ENCODE data around the gene ABCA13.

ABCA13 gene

DNA sequence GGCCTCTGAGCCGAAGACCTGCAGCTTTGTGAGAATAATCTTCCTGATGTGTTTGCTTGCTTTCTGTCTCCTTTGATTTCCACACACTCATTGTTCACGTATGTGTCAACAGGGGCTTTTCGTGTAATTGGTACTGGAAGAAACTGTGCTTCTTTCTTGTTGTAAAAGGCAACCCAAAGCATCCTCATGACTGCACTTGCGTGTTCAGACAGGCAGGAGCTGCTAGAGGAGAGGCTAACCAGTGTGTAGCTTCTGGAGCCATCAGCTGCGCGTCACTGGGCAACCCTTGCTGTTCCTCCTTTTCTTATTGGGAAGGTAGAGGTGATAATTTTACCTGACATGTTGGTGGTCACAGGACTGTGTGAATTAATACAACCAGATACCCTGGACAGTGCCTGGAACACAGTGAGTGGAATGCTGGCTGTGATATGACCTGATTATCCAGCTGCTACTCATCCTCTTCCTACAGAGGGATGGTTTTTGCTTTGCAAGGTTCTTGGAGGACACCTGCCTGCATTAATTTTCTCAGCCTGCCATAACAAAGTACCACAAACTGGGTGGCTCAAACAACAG, 213.0 kb downstream of the ABCA13 start:
- DNase-seq = no peak

DNA sequence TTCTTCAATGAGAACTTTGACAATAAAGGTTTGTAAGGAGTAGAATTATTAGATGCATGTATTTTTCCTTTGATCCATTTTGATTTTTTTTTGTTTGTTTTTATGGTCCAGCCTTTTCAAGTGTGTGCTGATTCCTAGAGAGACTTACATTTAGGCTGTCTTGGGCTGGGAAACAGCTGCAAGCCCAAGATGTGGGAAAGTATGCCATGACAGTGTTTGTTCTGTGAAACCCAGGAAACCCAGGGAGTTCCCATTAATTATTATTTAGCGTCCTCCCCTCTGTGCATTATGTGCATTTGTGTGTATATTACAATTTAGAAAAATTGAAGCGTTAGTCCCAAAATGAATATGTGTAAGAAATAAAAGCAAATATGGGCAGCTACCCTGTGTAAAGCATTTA, 216.7 kb downstream of the ABCA13 start:
- no peak for DNase-seq

DNA sequence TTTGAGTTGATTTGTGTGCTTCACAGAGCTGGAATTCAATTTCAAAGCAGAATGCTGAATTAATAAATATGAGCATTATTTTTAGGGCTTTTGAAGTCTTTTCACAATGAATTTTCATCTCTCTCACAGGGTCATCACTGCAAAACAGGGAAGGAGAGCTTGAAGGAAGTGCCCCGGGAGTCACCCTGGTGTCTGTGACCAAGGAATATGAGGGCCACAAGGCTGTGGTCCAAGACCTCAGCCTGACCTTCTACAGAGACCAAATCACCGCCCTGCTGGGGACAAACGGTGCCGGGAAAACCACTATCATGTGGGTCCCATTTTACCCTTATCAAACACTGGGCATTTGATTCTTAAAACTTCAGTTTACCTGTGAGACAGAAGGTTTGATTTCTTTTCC, 217.7 kb downstream of the ABCA13 start:
- no peak for DNase-seq

DNA sequence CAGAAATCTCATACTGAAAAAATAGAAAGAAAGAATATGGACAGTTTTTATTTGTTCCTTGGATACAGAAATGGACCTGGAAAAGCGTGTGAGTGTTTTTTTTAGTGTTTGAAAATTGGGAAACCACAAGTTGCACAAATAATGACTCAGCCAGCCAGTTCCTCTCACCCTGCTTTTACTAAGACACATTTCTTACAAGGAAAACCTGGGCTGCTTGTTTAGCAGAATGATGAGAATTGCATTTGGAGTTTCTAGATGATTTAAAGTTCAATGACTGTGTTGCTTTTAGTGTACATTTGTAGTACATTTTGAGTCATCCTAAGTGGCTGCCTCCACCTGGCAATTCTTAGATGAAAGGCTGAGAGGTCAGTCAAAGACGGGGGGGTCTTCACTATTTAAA, 218.7 kb downstream of the ABCA13 start:
- no peak for DNase-seq

DNA sequence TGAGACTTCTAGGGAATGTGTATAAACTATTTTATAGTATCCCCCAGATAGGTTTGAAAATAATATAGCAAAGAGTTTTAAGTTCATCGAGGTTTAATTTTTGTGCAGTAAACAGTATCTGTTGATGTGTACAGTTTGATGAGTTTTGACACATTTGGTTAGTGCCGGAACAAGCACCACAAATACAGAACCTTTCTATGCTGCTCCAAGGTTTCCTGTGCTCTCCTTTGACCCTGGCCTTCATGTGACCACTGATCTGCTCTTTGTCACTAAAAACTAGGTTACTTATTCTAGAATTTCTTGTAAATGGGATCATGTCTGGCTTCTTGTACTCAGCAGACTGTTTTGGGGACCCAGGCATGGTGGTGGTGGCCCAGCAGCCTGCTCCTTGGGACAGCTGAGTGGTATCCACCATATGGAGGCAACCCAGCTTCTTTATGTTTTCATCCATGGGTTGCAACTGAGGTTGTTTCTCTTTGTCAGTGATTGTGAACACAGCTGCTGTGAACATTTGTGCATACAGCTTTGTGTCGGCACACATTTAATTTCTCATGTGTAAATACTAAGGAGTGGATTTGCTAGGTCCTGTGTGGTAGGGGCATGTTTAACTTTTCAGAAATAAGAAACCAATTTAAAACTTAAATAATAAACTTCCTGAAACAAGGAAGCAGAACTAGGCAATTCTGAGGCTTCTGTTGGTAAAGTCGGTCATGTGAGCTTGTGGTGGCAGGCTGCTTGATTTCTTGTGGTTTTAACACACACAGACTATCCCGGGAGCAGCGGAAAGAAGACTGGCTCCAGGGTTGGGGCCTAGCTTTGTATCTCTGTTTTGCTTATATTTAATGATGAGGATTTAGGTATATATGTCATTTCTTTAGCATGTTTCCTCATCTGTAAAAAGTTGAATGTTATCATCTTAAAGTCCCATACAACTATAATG, 219.4 kb downstream of the ABCA13 start:
- no peak for DNase-seq

DNA sequence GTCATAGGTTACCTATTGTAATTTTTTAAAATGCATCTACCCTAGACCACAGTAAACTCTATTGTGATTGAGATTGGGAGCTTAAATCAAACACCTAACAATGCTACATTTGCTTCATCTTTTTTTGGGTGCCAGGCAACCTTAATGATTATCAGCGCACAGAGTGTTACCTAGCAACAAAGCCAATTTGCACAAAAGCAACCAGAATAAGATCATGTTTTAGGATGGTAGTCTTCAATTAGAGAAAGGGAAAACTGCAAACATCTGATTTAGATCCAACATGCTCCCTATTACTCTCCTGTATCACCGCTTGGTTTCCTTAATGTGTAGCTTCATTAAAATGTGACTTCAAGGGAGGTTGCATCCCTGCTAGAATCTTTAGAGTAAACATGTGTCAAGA, 226.9 kb downstream of the ABCA13 start:
- no peak for DNase-seq

DNA sequence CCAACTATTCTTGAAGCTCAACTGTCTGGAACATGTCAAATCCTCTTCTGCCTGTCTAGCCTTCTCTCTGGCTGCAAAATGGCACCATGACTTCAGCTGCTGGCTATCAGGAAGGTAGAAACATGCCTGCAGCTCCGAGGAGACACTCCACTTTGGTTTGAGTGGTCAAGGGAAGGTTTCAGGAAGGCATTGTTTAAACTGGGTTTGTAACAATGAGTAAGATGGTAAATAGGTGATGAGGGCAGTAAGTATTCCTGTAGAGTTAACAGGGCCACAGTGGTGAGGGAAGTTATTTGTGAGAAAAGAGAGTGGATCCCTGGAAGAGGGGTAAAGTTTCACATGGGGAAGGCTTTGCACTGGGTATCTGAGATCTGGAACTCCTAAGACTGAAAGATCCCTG, 231.5 kb downstream of the ABCA13 start:
- DNase-seq = no peak

DNA sequence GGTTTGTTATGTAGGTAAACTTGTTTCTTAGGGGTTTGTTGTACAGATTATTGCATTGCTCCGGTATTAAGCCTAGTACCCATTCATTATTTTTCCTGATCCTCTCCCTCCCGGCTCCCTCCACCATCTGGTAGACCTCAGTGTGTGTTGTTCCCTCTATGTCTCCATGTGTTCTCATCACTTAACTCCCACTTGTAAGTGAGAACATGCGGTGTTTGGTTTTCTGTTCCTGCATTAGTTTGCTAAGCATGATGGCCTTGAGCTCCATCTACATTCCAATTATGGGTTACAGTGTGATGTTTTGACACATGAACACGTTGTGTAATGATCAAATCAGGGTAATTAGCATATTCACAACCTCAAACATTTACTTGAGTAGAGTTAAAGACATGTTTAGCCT, 237.5 kb downstream of the ABCA13 start:
- no peak for DNase-seq

DNA sequence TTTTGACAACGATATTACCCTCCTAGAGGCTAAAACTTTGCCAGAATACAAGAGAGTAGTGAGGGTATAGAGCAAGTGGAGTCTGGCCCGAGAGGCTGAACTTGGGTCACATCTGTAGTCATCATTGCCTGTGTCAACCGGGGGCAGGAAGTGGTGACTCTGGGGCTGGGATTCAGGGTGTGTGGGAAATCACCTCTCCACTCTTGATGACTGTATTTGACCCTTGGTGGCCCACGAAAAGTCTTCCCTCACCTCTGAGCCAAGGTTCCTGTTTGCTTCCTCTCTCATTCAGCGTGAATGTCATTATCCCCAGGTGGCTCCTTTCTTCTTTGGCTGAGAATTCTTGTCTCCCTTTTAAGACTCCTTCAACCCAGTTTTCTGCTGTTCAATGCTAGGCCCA, 240.4 kb downstream of the ABCA13 start:
- no peak for DNase-seq

DNA sequence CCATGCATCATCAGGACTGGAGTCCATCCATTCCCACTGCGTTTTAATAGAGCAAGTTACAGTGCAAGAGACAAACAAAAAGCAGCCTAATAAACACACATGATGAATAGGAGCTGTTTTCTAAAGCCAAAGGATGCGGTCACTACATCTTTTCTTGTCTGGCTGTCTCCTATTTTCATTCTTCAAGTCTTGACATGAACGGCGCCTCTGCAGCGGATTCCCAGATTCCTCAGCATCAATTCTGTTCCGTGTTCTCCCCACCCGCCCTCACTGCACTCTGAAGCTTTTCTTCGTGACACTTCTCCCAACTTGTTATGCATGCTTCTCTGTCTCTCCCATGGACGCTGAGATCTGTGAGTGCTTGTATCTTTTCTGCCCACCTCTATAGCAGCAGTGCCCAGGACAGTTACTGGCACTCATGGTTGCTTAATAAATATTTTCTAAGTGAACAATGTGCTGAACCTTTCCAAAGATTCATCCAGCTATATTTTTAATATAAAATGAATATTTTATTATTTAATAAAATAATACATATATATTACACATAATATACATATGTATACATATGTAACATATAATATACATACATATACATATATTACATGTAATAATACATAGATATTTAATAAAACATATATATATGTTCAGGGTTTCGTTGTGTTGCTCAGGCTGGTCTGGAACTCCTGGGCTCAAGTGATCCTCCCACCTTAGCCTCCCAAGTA, 242.9 kb downstream of the ABCA13 start:
- DNase-seq = no peak

DNA sequence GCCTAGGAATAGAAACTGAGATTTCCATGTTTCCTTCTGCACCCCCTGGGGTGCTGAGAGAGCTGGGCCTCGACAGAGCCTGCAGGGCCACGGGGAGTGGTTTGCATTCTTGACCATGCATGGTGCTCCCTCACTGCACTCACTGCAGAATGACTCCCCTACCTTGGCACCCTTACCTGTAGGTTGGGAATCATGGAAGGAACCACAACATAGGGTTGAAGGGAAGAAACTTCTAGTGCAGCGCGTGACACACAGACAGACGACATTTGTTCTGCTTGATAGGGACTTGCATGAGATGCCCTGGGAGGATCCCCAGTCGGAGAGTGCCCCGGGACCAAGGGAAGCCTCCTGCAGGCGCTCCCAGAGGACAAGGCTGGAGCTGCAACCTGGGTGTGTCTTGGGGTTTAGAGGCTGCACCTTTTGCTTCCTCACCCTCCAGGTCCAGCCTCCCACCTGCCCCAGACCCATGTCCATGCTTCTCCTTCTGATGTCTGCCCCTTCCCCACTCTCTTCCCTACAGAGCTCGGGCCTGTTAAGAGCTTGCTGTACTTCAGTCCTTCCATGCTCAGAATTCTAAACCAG, 245.2 kb downstream of the ABCA13 start:
- no peak for DNase-seq

DNA sequence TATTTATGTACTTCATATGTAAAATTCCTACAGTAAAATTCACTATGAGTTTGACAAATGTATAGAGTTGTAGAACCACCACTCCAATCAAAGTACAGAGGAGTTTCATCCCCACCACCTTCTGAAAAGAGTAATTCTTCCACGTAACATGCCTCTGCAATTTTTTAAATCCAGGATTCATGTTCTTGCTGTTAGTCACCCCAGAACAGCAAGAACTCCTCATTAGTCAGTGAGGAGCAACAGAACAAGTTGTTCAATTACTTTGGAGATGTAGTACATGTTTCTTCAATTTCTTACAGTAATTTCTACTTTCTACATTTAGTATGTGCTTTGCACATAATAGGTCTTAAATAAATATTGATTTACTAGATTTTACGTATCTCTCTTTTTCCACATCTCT, 248.1 kb downstream of the ABCA13 start:
- DNase-seq = no peak

DNA sequence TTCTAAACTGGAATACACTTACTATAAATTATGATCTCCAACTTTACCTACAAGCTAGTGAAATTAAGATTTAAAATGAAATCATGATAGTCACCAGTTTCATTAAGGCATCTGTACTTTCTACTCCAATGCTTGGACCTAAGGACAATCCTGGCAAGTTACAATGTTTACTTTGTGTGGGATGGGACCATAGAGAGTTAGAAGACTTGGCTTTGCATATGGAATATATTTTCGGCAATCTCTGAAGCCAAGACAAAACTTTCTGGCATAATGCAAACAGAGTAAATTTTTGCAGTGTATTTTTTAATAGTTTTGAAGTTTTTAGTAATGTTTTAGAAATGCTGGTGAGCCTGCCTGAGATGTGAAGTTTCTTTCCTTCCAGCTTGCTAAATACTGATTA, 248.9 kb downstream of the ABCA13 start:
- no peak for DNase-seq

DNA sequence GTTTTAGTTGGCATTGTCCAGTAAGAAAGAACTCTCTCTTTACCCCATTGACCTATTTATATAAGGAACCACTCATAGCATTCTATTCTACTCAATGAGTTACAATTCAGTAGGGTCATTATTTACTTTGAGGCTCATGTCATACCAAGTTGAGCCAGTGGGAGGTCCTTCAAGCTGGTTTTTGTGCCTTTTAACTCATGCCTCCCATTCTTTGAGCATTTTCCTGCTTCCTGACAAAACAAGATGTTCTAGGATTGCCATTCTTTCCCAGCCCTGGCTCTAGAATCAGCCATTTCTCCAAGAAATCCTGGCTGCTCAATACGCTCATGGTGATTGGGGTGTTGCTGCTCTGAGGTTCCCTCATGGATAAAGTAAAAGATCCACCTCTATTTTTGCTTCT, 250.1 kb downstream of the ABCA13 start:
- DNase-seq = no peak

DNA sequence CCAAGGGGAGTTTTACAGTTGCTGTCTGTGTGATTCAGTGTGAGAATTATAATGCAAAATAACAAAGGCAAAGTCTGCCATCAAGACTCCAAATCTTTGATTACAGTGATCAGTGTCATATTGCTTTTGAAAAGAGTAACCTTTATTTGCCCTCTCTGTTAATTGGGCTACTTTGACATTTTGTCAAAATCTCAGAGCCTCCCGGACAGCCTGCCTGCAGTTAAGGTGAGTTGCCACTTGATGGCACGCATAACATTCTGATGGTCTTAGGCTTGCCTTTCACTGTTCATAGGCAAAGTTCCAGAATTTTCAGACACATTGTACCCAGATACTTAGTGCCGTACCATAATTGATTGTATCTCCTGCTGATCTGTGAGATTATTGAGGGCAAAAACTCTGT, 253.5 kb downstream of the ABCA13 start:
- DNase-seq = no peak

DNA sequence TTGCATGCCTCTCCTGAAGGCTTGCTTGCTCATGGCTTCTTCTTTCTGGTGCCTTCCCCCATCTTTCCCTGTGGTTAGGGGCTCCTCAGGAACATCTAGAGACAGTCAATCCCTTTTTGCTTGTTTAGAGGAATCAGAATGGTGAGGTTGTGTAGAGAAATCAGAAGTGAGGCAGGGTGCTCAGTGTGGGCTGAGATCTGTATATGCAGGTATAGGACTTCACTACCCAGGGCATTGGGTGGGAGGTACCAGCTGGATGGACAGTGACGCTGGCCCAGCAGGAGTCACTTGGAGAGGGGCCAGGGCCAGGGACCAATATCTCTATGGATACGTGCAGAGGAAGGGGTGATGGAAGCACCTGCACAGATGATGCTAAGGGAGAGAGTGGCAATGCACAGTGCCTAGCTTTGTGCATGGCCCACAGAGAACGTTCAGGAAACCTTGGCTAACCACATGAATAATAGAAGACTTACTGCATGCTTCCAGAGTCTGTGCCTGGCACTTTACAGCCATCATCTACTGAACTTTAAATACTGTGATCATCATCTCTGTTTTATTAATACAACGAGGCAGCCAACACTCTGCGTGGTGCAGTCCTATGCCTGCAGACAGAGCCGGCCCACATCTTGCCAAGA, 255.2 kb downstream of the ABCA13 start:
- DNase-seq = no peak

DNA sequence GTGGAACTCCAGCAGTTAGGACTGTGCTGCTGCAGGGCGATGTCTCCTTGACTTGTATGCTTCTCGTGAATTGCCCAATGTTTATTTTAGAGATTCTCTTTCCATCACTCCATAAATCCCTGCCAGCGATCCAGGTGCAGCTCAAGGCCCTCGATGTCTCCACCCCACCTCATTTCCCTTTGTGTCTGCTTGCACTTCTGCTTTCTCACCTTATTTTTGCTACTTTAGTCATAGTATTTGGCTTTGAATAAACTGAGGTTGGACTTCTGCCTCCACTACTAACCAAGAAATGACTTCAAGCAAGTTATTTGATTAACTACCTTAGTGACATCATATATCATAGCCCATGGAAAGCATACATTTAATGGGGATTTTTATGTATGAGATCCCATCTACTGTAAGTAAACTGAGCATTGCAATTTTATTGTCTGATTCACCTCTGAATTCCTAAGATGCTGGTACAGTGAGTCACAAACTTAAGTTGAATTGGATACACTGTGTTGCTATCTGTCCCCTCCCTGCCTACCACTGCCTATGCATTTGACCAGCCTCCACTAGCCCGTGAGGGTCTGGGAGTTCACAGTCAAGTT, 255.8 kb downstream of the ABCA13 start:
- DNase-seq = no peak

DNA sequence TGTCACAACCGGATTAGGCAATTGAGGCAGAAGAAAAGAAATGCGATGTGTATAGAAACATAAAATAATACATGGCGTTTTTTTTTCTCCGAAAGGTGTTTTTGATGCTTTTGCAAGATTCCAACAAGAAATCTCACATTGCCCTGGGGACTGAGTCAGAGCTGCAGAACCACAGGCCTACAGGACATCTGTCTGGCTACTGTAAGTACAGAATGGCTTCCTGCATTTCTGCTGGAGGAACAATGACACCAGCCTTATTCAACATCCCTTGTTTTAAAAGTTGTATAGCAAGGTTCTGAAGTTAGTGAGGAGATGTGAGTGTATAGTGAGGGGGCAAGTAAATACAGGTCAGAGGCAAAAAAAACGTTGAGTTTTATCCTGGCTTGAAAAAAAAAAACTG, 256.4 kb downstream of the ABCA13 start:
- DNase-seq = no peak

DNA sequence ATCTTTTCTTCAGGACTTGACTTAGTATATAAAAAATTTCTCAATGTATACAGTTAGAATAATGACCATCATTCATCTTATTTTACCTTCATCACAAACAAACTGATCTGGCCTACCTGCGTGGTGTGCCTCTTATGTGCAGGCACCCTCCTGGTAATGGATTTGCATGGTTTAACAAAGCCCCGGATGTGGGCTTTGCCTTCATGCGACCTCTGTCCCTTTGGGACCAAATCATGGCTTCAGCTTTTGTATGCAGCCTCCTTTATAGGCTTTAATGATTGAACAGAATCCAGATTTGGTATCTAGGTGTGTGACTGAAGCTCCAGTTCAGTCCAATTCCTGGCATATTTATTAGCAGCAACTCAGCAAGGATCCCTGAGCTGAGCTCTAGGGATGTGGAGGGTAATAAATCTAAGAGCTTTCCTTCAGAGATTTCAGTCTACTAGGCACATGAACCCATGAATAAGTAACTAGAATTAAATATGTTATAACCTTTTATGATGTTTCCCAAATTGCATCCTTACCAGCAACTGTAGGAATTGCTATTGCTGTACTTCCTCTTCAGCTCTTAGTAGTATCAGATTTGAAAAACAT, 256.9 kb downstream of the ABCA13 start:
- DNase-seq = no peak

DNA sequence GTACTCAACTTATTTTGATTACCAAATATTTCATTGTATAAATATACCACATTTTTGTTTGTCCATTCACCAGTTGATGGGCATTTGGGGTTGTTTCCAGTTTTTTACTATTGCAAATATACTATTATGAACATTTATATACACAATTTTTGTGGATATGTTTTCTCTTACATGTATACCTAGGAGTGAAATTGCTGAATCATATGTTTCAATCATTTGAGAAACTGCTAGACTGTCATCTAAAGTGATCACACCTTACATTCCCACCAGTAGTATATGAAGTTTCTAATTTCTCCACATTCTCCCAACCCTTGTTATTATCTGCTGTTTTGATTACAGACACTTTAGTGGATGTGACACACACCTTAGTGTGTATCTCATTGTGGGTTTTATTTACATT, 257.9 kb downstream of the ABCA13 start:
- no peak for DNase-seq

DNA sequence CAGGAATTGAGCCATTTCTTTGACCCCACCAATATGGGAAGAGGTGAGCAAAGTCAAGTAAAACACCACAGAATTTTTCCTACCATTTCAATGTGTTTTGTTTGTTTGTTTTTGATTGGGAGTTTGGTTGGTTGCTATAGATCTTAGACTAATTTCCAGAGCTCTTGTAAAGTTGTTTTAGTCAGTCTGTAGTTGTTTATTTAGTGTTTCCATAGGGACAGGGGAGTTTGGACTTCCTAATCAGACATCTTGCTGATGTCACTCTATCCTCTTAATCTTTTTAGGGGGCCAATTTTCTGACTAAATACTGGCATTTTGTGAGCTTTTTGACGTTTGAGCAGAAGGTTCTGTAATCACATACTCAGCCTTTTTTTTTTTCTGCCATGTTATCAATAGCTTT, 266.9 kb downstream of the ABCA13 start:
- no peak for DNase-seq

DNA sequence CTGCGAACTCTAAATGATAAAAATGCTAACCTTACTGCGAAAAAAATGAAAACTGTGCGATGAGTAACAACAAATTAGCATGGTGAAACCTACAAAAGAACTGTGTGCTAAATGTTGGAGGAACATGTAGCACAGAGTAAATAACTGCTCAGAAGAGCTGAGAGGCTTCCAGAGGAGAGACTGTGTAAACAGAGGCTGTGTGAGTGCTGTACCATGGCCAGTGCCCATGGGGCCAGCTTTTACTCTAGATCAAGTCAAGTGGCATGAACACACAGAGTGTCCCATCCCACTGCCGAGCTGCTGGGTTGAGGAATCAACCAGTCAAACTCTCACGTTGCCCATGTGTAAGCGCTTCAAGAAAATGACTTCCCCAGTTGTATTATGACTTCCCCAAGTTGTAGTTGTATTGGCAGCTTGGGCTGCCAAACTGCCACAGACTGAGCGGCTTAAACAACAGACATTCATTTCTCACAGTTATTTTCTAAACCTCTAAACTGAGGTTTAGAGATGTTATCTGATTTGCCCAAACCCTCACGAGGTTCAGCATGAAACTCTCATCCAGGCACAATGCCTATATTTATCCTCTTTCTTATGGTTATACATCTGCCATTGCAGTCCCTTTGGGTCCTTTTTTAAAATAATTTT, 270.7 kb downstream of the ABCA13 start:
- no peak for DNase-seq

Measured in NCI-H1436 treated with DMSO at 0.1 percent for 48 hours (cell line).